Measurements from ENCODE around the gene NFIA.

Gene NFIA

DNA sequence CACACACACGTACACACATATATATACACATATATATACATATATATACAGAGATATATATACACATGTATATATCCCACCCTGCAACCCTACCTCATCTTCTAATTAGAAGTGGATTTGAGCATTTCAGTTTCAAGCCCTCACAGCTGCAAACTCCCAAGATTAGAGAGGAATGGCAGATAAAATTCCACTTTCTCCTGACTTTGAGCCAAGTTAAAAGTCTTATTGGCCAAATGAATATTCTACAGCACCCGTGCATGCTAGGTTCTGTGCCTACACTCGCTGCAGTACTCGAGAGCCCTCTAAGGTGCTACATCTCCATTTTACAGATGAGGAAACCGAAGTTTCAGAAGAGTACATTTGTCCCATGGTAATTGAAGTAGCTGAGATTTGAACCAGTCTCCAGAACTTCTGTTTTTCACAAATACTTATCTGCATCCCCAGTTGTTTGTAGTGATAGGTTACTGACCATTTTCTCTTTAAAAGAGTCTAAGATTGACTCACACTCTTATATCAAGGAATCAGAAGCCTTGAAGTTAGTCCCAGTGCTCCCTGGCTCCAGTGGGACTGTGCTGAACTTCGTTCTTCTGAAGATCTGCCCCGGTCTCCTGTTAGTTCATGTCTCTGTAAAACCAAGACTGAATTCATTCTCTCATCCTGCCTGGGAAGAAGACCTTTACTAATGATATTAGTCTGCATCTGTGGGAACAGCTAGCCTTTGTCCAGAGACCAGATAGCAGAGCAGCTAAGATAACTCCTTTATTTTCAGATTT lies 350.4 kb downstream of the NFIA start:
- Histone ChIP-seq H3K27ac (no peak overlapping the region), H3K9me3 (ENCODE audit: low read depth, low read length) (no peaks in the 10 kb centered on the region), H3K4me3 (no peak overlapping the region), H3K9ac (ENCODE audit: insufficient read length) (no peak overlapping the region), H3K36me3 (ENCODE audit: insufficient read depth, low read length) (no peaks in the 10 kb centered on the region)
- no peak for TF ChIP-seq POLR2AphosphoS5 (IDR thresholded peaks at IDR 0.05; ENCODE audit: borderline replicate concordance, low read depth, low read length)
- no peak for TF ChIP-seq FOXP2 (optimal IDR thresholded peaks at IDR 0.05; ENCODE audit: control extremely low read depth, extremely low read length, insufficient read depth)
- TF ChIP-seq EZH2 (IDR thresholded peaks at IDR 0.05) = no peak
- DNase-seq (ENCODE audit: low read depth, low spot score) = no peak

DNA sequence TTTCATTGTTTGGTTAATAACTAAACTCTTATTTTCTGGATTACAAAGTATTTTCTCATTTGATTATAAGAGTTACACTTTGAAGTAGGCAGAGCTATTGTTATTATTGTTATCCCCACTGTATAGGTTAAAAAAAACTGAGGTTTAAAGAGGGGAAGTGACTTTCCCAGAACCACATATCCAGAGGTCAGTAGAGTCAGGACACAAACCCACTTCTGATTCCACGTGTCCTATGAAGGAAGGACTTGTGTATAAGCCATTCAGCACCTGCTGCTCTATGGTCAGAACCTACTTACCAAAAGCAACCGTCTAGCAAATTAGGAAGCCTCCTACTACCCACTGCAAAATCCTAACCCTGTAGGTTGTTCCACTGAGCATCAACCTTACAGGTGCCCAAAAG lies 351.3 kb downstream of the NFIA start:
- Histone ChIP-seq H3K9ac (ENCODE audit: insufficient read length) (no peak overlapping the region), H3K27ac (no peak overlapping the region), H3K9me3 (ENCODE audit: low read depth, low read length) (no peaks in the 10 kb centered on the region), H3K36me3 (ENCODE audit: insufficient read depth, low read length) (no peaks in the 10 kb centered on the region), H3K4me3 (no peak overlapping the region)
- DNase-seq (ENCODE audit: low read depth, low spot score) = no peak
- TF ChIP-seq POLR2AphosphoS5 (IDR thresholded peaks at IDR 0.05; ENCODE audit: borderline replicate concordance, low read depth, low read length) = no peak
- no peak for TF ChIP-seq EZH2 (IDR thresholded peaks at IDR 0.05)
- no peak for TF ChIP-seq FOXP2 (optimal IDR thresholded peaks at IDR 0.05; ENCODE audit: control extremely low read depth, extremely low read length, insufficient read depth)

DNA sequence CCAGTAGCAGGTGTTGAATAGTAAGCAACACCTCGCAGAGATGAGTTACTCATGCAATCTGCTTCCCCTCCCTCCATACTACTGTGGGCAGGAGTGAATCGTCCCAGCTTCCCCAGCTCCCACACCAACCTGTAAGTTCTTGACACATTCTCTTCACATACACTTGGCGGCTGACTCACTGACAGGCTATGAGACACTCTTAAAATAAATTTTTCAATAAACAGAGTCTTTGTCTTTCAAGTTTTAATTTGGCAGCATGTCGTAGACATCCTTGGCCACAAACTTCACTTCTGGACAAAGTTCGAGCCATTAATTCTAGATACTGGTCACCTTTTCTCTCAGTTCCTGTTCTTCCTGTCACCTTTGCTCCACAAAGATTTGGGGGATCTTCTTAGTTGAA lies 351.9 kb downstream of the NFIA start:
- Histone ChIP-seq H3K9me3 (ENCODE audit: low read depth, low read length) (no peaks in the 10 kb centered on the region), H3K4me3 (no peak overlapping the region), H3K9ac (ENCODE audit: insufficient read length) (no peak overlapping the region), H3K27ac (no peak overlapping the region), H3K36me3 (ENCODE audit: insufficient read depth, low read length) (no peaks in the 10 kb centered on the region)
- no peak for TF ChIP-seq FOXP2 (optimal IDR thresholded peaks at IDR 0.05; ENCODE audit: control extremely low read depth, extremely low read length, insufficient read depth)
- no peak for TF ChIP-seq POLR2AphosphoS5 (IDR thresholded peaks at IDR 0.05; ENCODE audit: borderline replicate concordance, low read depth, low read length)
- no peak for TF ChIP-seq EZH2 (IDR thresholded peaks at IDR 0.05)
- no peak for DNase-seq (ENCODE audit: low read depth, low spot score)

DNA sequence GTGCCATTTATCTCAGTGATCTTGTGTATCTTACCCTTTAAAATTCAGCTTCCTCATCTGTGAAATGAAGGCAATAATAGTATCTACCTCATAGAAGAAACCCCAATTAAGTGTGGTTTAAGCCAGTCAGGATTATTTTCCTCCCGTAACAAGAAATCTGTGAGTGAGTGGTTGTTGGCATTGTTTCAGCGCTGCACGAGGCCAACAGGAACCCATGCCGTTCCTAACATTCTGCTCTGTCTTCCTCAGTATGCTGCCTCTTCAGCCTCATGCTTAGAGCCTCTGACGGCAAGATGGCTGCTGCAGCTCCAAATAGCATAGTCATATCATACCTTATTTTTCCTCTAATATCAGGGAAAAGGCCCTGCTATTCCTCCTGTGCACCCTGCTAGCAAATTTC lies 352.9 kb downstream of the NFIA start:
- H3K9me3 ChIP-seq (ENCODE audit: low read depth, low read length) = no peaks in the 10 kb centered on the region
- no peaks in the 10 kb centered on the region for H3K36me3 ChIP-seq (ENCODE audit: insufficient read depth, low read length)
- no peak overlapping the region for H3K4me3 ChIP-seq
- TF ChIP-seq POLR2AphosphoS5 (IDR thresholded peaks at IDR 0.05; ENCODE audit: borderline replicate concordance, low read depth, low read length) (no peak), EZH2 (IDR thresholded peaks at IDR 0.05) (no peak), FOXP2 (optimal IDR thresholded peaks at IDR 0.05; ENCODE audit: control extremely low read depth, extremely low read length, insufficient read depth) (no peak)
- no peak for DNase-seq (ENCODE audit: low read depth, low spot score)
- no peak overlapping the region for H3K9ac ChIP-seq (ENCODE audit: insufficient read length)
- no peak overlapping the region for H3K27ac ChIP-seq

DNA sequence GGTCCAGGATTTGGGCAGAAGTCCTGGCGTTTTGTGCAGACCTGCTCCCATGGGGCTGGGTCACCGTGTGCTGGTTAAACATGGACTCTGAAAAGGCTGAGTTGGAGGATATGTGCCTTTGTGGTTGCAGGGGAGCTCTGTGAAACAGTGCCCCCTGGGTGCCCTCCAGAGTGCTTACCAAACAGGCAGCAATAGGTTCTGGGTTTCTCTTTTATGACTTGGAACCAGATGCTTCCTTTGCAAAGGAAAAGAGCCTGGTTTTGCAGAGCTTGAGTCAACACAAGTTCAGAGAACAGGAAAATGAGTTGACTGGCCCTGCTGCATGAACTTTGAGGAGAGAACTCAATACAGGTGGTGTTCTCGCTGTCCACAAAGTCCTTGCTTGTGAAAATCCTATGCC lies 353.7 kb downstream of the NFIA start:
- Histone ChIP-seq H3K27ac (no peak overlapping the region), H3K36me3 (ENCODE audit: insufficient read depth, low read length) (no peaks in the 10 kb centered on the region), H3K9ac (ENCODE audit: insufficient read length) (no peak overlapping the region), H3K9me3 (ENCODE audit: low read depth, low read length) (no peaks in the 10 kb centered on the region), H3K4me3 (no peak overlapping the region)
- DNase-seq (ENCODE audit: low read depth, low spot score) = no peak
- no peak for TF ChIP-seq EZH2 (IDR thresholded peaks at IDR 0.05)
- TF ChIP-seq FOXP2 (optimal IDR thresholded peaks at IDR 0.05; ENCODE audit: control extremely low read depth, extremely low read length, insufficient read depth) = no peak
- TF ChIP-seq POLR2AphosphoS5 (IDR thresholded peaks at IDR 0.05; ENCODE audit: borderline replicate concordance, low read depth, low read length) = no peak

DNA sequence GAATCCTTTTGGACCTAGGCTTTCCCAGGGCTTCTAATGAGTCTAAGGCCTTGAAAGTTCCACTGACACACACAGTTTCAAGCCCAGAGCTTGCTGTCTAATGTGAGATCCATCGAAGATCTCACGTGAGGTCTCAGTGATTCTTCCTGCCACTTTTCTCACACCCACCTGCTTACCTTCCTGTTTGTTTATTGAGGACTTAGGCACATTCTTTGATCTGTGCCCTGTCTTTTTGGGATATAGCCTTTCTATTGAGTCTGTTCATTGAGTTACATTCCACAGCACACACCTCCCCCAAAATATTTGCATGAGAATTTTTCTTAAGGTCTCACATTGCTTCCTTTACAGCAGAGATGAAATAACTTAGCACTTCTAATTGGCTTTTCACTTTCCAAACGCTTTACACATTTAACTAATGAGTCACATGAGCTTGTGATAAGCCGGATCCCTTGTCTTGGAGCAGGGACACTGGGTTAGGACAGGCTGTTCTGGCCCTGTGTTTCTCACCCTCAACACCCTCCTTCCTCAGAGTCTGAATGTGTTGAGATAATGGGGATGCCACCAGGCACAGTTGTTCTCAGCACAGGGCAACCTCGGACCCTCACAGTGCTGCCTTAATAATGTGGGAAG lies 354.2 kb downstream of the NFIA start:
- TF ChIP-seq FOXP2 (optimal IDR thresholded peaks at IDR 0.05; ENCODE audit: control extremely low read depth, extremely low read length, insufficient read depth) = no peak
- TF ChIP-seq EZH2 (IDR thresholded peaks at IDR 0.05) = no peak
- no peak for TF ChIP-seq POLR2AphosphoS5 (IDR thresholded peaks at IDR 0.05; ENCODE audit: borderline replicate concordance, low read depth, low read length)
- Histone ChIP-seq H3K9me3 (ENCODE audit: low read depth, low read length) (no peaks in the 10 kb centered on the region), H3K4me3 (no peak overlapping the region)

GRCh38 chr1:61439234-61439633 lies 356.9 kb downstream of the NFIA start:
- no peak for DNase-seq (ENCODE audit: low read depth, low spot score)
- H3K9me3 ChIP-seq (ENCODE audit: low read depth, low read length) = no peaks in the 10 kb centered on the region
- TF ChIP-seq POLR2AphosphoS5 (IDR thresholded peaks at IDR 0.05; ENCODE audit: borderline replicate concordance, low read depth, low read length) = no peak
- no peak for TF ChIP-seq FOXP2 (optimal IDR thresholded peaks at IDR 0.05; ENCODE audit: control extremely low read depth, extremely low read length, insufficient read depth)
- TF ChIP-seq EZH2 (IDR thresholded peaks at IDR 0.05) = no peak
- no peaks in the 10 kb centered on the region for H3K36me3 ChIP-seq (ENCODE audit: insufficient read depth, low read length)
- no peak overlapping the region for H3K4me3 ChIP-seq
- H3K9ac ChIP-seq (ENCODE audit: insufficient read length) = no peak overlapping the region
- H3K27ac ChIP-seq = no peak overlapping the region

More for the DNA sequence above, 354.2 kb downstream of the NFIA start:
- Histone ChIP-seq H3K9ac (ENCODE audit: insufficient read length) (no peak overlapping the region), H3K36me3 (ENCODE audit: insufficient read depth, low read length) (no peaks in the 10 kb centered on the region), H3K27ac (no peak overlapping the region)
- no peak for DNase-seq (ENCODE audit: low read depth, low spot score)

DNA sequence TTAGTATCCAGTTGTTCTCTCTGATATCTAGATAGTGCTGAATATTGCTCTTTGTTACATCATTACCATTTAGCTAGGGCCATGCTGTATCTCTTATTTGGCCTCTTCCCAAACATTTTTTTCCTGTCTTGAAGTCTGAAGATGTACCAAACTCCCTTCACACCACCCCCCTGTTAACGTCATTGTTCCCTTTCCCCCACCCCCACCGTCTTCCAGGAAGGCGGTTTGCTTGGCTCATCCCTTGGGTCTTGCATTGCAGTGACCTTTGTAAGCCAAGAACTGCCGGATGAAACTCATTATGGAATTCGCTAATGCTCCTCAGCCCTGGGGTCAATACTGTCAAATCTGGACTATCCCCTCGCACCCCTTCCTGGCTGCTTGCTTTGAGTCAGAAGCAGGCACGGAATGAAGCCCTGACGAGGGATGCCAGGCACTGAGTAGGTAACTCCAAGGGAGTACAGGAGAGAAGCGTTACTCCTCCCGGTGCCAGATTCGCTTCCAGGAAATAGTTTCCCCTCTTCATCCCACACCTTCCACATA lies 359.4 kb downstream of the NFIA start:
- no peaks in the 10 kb centered on the region for H3K36me3 ChIP-seq (ENCODE audit: insufficient read depth, low read length)
- H3K4me3 ChIP-seq = no peak overlapping the region
- DNase-seq (ENCODE audit: low read depth, low spot score) = no peak
- TF ChIP-seq POLR2AphosphoS5 (IDR thresholded peaks at IDR 0.05; ENCODE audit: borderline replicate concordance, low read depth, low read length) = no peak
- TF ChIP-seq FOXP2 (optimal IDR thresholded peaks at IDR 0.05; ENCODE audit: control extremely low read depth, extremely low read length, insufficient read depth) = no peak
- no peak for TF ChIP-seq EZH2 (IDR thresholded peaks at IDR 0.05)
- no peak overlapping the region for H3K9ac ChIP-seq (ENCODE audit: insufficient read length)
- H3K9me3 ChIP-seq (ENCODE audit: low read depth, low read length) = no peaks in the 10 kb centered on the region
- peak overlapping the region; percentile 82 for H3K27ac ChIP-seq
